Hematopoietic multipotent progenitor cell treated with erythropoietin and hydrocortisone succinate and interleukin-3 and kit ligand, for 4 days (in vitro differentiated cells): ENCODE results near the gene ADAMTS12.
A peak's percentile ranks its signal among the peaks of the same experiment; 100 is the strongest.

Experiments
- DNase-seq: peaks from one replicate; pipeline ENCODE4 v3.0.0-alpha.2; 2015

Gene ADAMTS12

GRCh38 chr5:33840927-33841547 is 50.8 kb downstream of the ADAMTS12 start:
- no peak for DNase-seq

- DNase-seq = no peak
These were observed 54.5 kb downstream of the ADAMTS12 start for GRCh38 chr5:33837301-33837700.

GRCh38 chr5:33834334-33834733 is 57.5 kb downstream of the ADAMTS12 start:
- DNase-seq = no peak

- no peak for DNase-seq
These were observed 58.6 kb downstream of the ADAMTS12 start for GRCh38 chr5:33833237-33833575.

GRCh38 chr5:33832404-33833236 is 59.2 kb downstream of the ADAMTS12 start:
- no peak for DNase-seq

DNA sequence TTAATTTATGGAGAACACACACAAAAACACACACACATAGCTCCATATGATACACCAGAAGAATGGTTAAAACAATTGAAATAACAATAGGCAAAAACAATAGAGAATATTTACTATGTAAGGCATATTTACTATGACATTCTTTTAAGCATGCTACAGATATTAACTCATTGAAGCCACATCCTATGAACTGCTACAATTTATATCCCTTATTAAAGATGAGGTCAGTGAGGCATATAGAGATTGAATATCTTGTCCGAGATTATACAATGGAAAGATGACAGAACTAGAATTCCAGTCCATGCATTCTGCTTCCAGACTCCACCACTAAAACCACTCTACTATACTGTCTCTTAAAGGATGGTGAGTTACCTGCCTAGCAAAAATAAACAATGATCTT is 60.7 kb downstream of the ADAMTS12 start:
- no peak for DNase-seq

DNA sequence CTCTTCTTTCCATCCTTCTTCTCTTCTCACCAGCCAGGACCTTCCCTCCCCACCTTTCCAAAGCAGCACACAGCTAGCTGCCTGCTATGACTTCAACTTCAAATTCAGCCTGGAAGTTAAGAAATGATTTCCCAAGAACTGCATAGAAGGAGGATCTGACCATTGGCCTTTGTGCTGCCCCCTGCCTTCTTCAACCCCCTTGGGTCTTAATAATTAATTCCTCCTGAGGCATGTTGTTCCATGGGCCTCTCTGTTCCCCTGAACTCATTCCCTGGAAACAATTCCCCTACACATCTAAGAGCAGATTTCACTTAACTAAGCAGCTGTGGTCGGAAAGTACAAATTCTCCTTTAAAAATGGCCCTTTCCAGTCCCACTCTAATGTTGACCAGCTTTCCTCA is 62.4 kb downstream of the ADAMTS12 start:
- no peak for DNase-seq

- DNase-seq = no peak
These were observed 63.0 kb downstream of the ADAMTS12 start for GRCh38 chr5:33828626-33829308.

DNA sequence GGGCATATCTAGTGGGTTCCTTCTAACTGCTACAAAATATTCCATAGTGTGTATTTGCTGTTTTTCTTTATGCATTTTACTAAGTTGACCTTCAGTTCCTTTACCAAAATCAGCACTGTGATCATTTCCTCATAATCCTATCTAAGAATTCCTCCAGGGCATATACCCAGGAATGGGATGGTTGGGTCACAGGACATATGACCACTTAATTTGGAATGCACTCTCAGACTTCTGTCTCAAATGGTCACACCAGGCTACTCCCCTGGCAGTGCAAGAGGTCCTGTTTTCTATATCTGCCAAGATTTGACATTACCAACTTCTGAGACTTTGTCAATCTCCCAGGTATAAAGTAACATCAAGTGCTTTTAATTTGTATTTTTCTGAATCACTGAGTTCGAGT is 63.9 kb downstream of the ADAMTS12 start:
- no peak for DNase-seq

- no peak for DNase-seq
These were observed 64.6 kb downstream of the ADAMTS12 start for GRCh38 chr5:33827018-33827707.

DNA sequence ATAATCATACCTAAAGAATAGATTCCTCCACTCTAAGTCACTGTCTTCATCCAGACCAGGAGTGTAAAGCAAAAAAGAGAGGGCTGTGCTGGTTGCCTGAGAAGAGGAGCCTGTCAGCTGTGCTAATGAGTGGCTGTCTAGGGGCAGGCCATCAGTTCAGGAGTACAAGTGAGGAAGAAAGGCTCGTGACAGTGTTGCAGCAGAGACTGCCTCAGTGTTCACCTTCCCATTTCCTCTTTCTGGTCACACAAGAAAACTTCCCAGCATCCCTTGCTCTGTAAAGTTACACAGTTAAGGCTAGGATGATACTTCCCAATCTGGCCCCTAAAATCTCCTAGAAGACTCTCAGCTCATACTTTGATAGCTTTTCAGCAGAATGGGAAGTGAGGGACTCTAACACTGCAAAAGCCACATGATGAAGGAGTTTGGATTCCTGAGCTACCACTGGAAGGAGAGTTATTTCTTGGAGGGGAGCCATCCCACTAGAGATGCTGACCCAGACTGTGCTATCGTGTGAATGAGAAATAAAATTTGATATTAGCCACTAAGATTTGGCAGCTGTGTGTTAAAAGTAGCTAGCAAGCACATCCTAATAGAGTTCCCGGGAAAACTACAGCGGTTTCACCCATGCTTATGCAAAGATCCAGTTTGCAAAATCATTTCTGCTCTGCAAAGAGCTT is 67.1 kb downstream of the ADAMTS12 start:
- peak; percentile 4 for DNase-seq

GRCh38 chr5:33817301-33817700 is 74.5 kb downstream of the ADAMTS12 start:
- no peak for DNase-seq

- no peak for DNase-seq
These were observed 75.0 kb downstream of the ADAMTS12 start for GRCh38 chr5:33816791-33817190.

- no peak for DNase-seq
These were observed 79.0 kb downstream of the ADAMTS12 start for GRCh38 chr5:33812746-33813145.

DNA sequence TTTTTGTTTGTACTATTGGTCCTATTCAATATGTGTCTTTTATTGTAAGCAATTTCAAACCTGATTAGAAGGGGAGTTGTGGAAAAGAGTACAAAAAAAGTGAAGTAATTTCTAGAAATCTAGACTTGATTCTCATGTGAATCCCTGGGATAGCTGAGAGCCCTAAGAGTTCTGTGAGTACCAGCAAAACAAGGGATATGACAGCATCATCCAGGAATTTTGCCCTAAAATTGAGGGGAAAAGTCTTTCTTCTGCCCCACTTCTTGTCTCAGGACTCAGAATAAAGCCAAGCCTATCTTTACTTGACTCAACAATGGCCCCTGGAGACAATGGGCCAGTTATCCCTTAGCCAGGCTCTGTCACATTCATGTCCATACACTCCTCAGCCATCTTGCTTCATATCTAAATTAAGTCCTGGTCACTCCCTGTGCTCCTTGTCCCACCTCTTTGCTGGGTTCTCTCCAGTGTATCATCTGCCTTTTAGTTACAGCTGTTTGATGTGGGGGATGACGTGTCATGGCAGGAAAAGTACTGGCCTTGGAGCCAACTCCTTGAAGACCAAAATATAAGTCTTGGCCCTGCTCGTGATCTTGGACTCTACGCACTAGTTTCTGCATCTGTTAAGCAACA is 81.2 kb downstream of the ADAMTS12 start:
- no peak for DNase-seq

GRCh38 chr5:33809936-33810335 is 81.9 kb downstream of the ADAMTS12 start:
- DNase-seq = no peak

DNA sequence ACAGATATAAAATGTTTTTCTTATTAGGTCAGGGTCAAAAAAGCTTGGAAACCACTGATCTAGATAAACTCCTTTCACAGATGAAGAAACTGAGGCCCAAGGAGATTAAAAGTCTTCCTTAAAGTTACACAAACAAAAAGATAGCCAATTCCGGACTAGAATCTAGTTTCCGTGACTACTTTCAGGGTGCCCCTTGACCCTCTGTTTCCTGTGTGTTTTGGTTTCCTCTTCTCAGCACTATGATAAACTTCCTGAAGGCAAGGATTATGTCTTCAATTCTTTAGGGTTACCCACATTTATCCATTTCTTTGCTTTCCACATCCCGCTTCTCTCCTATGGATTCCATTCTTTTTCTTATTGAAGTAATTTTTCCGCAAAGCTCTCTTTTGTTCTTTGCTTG is 83.1 kb downstream of the ADAMTS12 start:
- no peak for DNase-seq

DNA sequence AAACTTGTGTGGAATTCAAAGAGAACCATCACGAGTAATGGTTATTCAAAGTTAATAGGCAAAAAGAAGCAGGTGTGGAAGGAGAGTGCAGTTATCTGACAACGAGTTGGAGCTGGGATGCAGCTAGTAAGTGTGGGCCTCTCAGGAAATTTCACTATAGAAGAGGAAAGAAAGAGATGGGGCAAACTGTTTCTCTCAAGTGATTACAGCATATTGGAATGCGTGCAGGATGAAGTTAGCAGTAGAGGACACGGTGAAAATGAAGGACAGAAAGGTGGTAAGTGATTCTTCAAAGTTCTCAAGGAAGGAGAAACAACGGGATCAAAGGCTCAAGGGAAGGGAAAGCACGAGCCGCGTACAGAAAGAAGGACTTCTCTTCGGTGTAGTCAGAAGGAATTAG is 84.0 kb downstream of the ADAMTS12 start:
- DNase-seq = no peak

DNA sequence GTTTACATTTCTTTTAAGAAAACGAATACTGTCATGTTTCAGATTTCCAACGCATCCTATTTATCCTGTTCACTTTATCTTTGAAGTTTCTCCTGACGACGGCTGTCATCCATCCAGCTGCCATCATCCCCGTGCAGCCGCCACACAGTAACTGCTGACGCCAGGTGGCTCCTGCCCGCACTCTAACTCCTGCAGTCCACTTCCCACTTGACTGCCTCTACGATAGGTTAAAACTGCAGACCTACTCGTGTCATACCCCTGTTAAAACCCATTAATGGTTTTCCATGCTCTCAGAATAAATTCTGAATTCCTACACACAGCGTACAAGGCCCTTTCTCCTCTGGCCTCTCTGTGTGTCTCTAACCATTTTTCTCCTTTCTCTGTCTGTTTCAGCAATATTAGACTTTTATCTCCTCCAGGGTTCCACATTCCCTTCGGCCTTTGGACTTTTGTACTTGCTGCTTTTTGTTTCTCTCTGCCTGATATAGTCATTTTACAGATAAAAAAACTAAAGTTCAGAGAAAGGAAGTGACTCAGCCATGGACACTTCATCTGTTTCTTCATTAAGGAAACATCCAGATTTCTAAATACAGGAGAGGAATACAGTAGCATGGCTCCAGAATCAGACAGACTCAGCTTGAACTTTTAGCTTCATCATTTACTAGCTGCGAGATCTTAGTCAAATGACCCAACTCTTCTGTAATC is 84.9 kb downstream of the ADAMTS12 start:
- no peak for DNase-seq

GRCh38 chr5:33801292-33801691 is 90.5 kb downstream of the ADAMTS12 start:
- DNase-seq = no peak

GRCh38 chr5:33800241-33800950 is 91.4 kb downstream of the ADAMTS12 start:
- no peak for DNase-seq
